Measurements from ENCODE around the gene FAM153A. TPM values are rescaled to one million over a fixed set of nuclear protein-coding genes. Genes with fewer than 3 reads are reported as not detected.
"Not testable (repeated sequence)": the region's sequence is repeated elsewhere in the genome, so short reads cannot be mapped to it uniquely, and the experiment has no call there.

FAM153A gene
- polyA plus RNA-seq, 1 donor from 2014 or later, result not detected

- not testable (repeated sequence) for H3K36me3 Mint-ChIP-seq, H3K4me3 Mint-ChIP-seq, H3K9me3 Mint-ChIP-seq, H3K4me1 Mint-ChIP-seq, H3K27me3 Mint-ChIP-seq, H3K27ac Mint-ChIP-seq
Observed at GRCh38 chr5:177782169-177782568, 530 bp downstream of the FAM153A start.

DNA sequence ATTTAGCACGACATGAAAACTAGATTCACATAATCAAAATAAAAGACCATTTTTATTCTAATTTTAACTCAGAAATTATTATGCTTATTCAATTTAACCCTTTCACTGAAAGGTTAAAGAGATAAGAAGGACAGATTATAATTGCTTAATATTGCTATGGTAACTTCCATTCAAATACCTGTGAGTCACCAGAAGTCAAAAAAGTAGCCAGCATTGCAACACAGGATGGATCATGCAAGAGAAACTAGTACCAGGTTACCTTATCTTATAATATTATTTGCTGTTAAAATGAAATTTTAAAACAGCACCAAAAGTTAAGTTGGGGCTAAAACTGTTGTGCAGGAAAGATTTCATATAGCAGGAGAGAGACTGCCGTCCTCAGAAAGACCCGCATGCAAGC, 11.5 kb downstream of the FAM153A start:
- not testable (repeated sequence) for H3K9me3 Mint-ChIP-seq, H3K27ac Mint-ChIP-seq, H3K4me3 Mint-ChIP-seq, H3K27me3 Mint-ChIP-seq, H3K36me3 Mint-ChIP-seq, H3K4me1 Mint-ChIP-seq

GRCh38 chr5:177770646-177771045, 12.1 kb downstream of the FAM153A start:
- H3K36me3 Mint-ChIP-seq, H3K4me1 Mint-ChIP-seq, H3K27me3 Mint-ChIP-seq, H3K27ac Mint-ChIP-seq, H3K9me3 Mint-ChIP-seq, H3K4me3 Mint-ChIP-seq: not testable (repeated sequence)

- H3K4me1 Mint-ChIP-seq, H3K27ac Mint-ChIP-seq, H3K9me3 Mint-ChIP-seq, H3K27me3 Mint-ChIP-seq, H3K4me3 Mint-ChIP-seq, H3K36me3 Mint-ChIP-seq: not testable (repeated sequence)
Observed at GRCh38 chr5:177763737-177764508, 18.8 kb downstream of the FAM153A start.

- not testable (repeated sequence) for H3K4me3 Mint-ChIP-seq, H3K36me3 Mint-ChIP-seq, H3K4me1 Mint-ChIP-seq, H3K27ac Mint-ChIP-seq, H3K27me3 Mint-ChIP-seq, H3K9me3 Mint-ChIP-seq
Observed at GRCh38 chr5:177760954-177761353, 21.7 kb downstream of the FAM153A start.

GRCh38 chr5:177747354-177747753, 35.3 kb downstream of the FAM153A start:
- not testable (repeated sequence) for H3K9me3 Mint-ChIP-seq, H3K4me3 Mint-ChIP-seq, H3K4me1 Mint-ChIP-seq, H3K27ac Mint-ChIP-seq, H3K27me3 Mint-ChIP-seq, H3K36me3 Mint-ChIP-seq

DNA sequence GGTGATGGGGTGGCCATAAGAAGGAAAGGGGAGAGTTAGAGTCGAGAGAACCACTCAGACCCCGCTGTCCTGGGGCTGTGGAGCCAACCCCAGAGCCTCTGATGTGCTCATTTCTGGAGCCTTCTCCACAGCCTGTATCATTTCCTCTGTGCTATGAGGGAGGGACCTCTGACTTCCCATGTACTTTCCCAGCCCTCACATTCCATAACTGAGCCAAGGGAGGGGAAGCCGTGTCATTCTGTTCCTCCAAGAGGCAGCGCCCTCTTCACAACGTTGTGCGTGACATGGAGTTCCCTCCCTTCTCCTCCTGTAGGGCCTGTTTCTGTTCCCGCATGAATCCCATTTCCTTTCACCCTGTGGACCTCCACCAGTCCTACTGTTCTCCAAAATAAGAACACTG, 57.8 kb downstream of the FAM153A start:
- not testable (repeated sequence) for H3K27me3 Mint-ChIP-seq, H3K4me1 Mint-ChIP-seq, H3K36me3 Mint-ChIP-seq, H3K27ac Mint-ChIP-seq, H3K9me3 Mint-ChIP-seq, H3K4me3 Mint-ChIP-seq

GRCh38 chr5:177723831-177724485, 58.7 kb downstream of the FAM153A start:
- H3K4me1 Mint-ChIP-seq, H3K27me3 Mint-ChIP-seq, H3K4me3 Mint-ChIP-seq, H3K36me3 Mint-ChIP-seq, H3K9me3 Mint-ChIP-seq, H3K27ac Mint-ChIP-seq: not testable (repeated sequence)

GRCh38 chr5:177722829-177723228, 59.9 kb downstream of the FAM153A start:
- not testable (repeated sequence) for H3K4me1 Mint-ChIP-seq, H3K9me3 Mint-ChIP-seq, H3K27ac Mint-ChIP-seq, H3K4me3 Mint-ChIP-seq, H3K27me3 Mint-ChIP-seq, H3K36me3 Mint-ChIP-seq

DNA sequence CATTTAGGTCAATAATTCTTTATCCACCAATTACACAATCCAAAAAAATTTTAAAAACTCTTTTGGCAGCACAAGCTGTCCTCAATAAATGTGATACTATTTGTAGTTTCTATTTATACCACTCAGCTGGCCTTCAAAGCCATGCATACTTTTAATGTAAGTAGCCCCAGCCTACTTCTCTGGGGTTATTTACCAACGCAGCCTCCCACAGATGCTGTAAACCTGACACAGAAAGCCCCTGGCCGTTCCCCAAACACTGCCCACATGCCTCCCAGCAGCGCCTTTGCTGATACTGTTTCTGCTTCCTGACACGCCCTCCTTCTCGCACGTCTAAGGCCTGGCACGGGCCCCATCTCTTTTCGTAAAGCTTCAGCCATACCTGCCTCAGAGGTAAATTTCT, 62.7 kb downstream of the FAM153A start:
- not testable (repeated sequence) for H3K4me3 Mint-ChIP-seq, H3K27me3 Mint-ChIP-seq, H3K4me1 Mint-ChIP-seq, H3K9me3 Mint-ChIP-seq, H3K36me3 Mint-ChIP-seq, H3K27ac Mint-ChIP-seq

DNA sequence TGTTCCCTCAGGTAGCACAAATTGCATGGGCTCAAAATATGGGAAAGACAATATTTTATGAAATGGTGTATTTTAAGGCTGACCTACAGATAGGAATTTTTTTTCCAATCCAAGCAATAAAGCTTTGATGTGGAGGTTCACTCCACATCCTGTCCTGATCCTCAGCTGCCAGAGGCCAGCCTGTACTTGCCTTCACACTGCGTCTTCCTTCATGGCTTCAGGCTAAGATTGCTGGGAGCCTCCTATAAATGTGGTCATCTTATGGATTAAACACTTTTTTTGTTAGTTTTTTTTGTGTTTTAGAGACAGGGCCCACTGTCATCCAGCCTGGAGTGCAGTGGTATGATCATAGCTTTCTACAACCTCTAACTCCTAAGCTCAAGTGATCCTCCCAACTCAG, 67.3 kb downstream of the FAM153A start:
- not testable (repeated sequence) for H3K9me3 Mint-ChIP-seq, H3K4me3 Mint-ChIP-seq, H3K4me1 Mint-ChIP-seq, H3K27ac Mint-ChIP-seq, H3K27me3 Mint-ChIP-seq, H3K36me3 Mint-ChIP-seq

DNA sequence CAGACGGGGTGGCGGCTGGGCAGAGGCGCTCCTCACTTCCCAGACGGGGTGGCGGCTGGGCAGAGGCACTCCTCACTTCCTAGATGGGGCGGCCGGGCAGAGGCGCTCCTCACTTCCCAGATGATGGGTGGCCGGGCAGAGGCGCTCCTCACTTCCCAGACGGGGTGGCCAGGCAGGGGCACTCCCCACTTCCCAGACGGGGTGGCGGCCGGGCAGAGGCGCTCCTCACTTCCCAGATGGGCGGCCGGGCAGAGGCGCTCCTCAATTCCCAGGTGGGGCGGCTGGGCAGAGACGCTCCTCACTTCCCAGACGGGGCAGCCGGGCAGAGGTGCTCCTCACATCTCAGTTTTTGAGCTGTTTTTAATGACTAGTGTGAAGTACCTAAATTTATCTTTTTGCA, 86.6 kb downstream of the FAM153A start:
- not testable (repeated sequence) for H3K27ac Mint-ChIP-seq, H3K9me3 Mint-ChIP-seq, H3K4me3 Mint-ChIP-seq, H3K27me3 Mint-ChIP-seq, H3K4me1 Mint-ChIP-seq, H3K36me3 Mint-ChIP-seq

DNA sequence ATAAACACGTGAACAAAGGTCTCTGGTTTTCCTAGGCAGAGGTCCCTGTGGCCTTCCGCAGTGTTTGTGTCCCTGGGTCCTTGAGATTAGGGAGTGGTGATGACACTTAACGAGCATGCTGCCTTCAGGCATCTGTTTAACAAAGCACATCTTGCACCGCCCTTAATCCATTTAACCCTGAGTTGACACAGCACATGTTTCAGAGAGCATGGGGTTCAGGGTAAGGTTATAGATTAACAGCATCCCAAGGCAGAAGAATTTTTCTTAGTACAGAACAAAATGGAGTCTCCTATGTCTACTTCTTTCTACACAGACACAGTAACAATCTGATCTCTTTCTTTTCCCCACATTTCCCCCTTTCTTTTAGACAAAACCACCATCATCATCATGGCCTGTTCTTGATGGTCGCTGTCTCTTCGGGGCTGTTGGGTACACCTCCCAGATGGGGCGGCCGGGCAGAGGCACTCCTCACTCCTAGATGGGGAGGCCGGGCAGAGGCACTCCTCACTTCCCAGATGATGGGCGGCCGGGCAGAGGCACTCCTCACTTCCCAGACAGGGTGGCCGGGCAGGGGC, 87.3 kb downstream of the FAM153A start:
- H3K36me3 Mint-ChIP-seq, H3K27me3 Mint-ChIP-seq, H3K4me3 Mint-ChIP-seq, H3K27ac Mint-ChIP-seq, H3K9me3 Mint-ChIP-seq, H3K4me1 Mint-ChIP-seq: not testable (repeated sequence)

GRCh38 chr5:177694518-177694835, 88.2 kb downstream of the FAM153A start:
- not testable (repeated sequence) for H3K4me1 Mint-ChIP-seq, H3K27ac Mint-ChIP-seq, H3K36me3 Mint-ChIP-seq, H3K9me3 Mint-ChIP-seq, H3K27me3 Mint-ChIP-seq, H3K4me3 Mint-ChIP-seq

DNA sequence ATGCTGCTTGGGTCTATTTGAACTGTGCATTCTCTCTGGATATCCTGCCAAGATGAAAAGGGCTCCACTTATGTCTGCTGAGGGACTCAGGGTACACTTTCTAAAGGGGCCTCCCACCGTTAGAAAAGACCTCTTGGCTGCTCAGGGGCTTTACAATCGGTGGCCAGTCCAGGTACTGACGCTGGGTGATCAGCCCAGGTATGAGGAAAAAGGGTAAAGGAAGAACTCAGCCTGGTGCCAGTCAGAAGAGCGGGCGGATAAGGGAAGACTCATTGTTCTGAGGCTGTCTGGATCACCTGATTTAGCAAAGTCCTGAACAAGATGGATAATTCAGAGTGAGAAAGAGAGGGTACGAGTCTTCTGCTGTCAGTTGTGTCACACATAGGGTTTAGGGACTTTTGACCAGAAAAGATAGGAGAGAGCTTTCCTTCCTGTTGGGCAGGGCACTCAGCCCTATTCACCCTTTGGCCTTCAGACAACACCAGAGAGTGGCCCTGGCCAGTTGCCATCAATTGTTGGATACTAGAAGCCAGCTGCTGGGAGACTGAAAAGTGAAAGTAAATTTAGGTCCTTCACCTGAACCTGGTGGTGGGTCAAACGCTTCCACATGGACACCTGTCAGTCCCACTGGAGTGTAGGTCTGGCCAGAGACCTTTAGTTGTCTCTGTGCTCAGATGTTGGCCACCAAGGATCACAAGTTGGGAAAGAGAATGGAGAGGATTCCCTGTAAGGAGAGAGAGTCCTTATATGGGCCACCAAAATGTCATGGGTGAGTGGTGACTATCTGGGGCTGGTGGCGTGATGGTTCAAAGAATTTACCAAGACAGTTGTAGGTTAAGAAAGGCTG, 88.8 kb downstream of the FAM153A start:
- H3K36me3 Mint-ChIP-seq, result not testable (repeated sequence)

GRCh38 chr5:177692969-177693368, 89.7 kb downstream of the FAM153A start:
- not testable (repeated sequence) for H3K4me3 Mint-ChIP-seq, H3K27me3 Mint-ChIP-seq, H3K27ac Mint-ChIP-seq, H3K36me3 Mint-ChIP-seq, H3K4me1 Mint-ChIP-seq, H3K9me3 Mint-ChIP-seq

More for the DNA sequence above, 88.8 kb downstream of the FAM153A start:
- not testable (repeated sequence) for H3K4me1 Mint-ChIP-seq, H3K27ac Mint-ChIP-seq, H3K27me3 Mint-ChIP-seq, H3K9me3 Mint-ChIP-seq, H3K4me3 Mint-ChIP-seq
